Fibroblast of peridontal ligament (primary cell): Measurements from ENCODE around the gene SCN1A.
A peak's percentile ranks its signal among the peaks of the same experiment; 100 is the strongest.
"Not testable (repeated sequence)": the region's sequence is repeated elsewhere in the genome, so short reads cannot be mapped to it uniquely, and the experiment has no call there.

ENCODE experiments used
- DNase-seq: peaks from one replicate; pipeline ENCODE4 v3.0.0-alpha.2; 2010; ENCODE audit errors: extremely low read depth

The SCN1A gene

GRCh38 chr2:166127217-166128155 lies at the start of gene SCN1A:
Gene SCN1A, minus strand, starts transcription at chr2:166128020. Its CDS starts 54,399 bp downstream, at chr2:166073621.
- peak; percentile 73 for DNase-seq

GRCh38 chr2:166173263-166173662 lies 45.4 kb upstream of the SCN1A start:
- no peak for DNase-seq

GRCh38 chr2:166171216-166171615 lies 43.4 kb upstream of the SCN1A start:
- DNase-seq, result no peak

- no peak for DNase-seq
Observed at GRCh38 chr2:166170356-166170755, 42.5 kb upstream of the SCN1A start.

GRCh38 chr2:166167449-166167848 lies 39.6 kb upstream of the SCN1A start:
- peak; percentile 29 for DNase-seq

GRCh38 chr2:166163775-166164174 lies 36.0 kb upstream of the SCN1A start:
- peak; percentile 29 for DNase-seq

GRCh38 chr2:166158546-166158945 lies 30.7 kb upstream of the SCN1A start:
- DNase-seq, result no peak

GRCh38 chr2:166157578-166157977 lies 29.8 kb upstream of the SCN1A start:
- no peak for DNase-seq

- DNase-seq, result no peak
Observed at GRCh38 chr2:166156985-166157490, 29.2 kb upstream of the SCN1A start.

GRCh38 chr2:166155589-166155988 lies 27.8 kb upstream of the SCN1A start:
- no peak for DNase-seq

GRCh38 chr2:166154685-166155338 lies 27.0 kb upstream of the SCN1A start:
- DNase-seq, result no peak

GRCh38 chr2:166152064-166152463 lies 24.2 kb upstream of the SCN1A start:
- no peak for DNase-seq

- DNase-seq, result no peak
Observed at GRCh38 chr2:166148500-166149400, 20.9 kb upstream of the SCN1A start.

GRCh38 chr2:166147883-166148282 lies 20.1 kb upstream of the SCN1A start:
- no peak for DNase-seq

GRCh38 chr2:166144071-166144470 lies 16.3 kb upstream of the SCN1A start:
- no peak for DNase-seq

GRCh38 chr2:166140932-166141331 lies 13.1 kb upstream of the SCN1A start:
- no peak for DNase-seq

GRCh38 chr2:166140475-166140874 lies 12.7 kb upstream of the SCN1A start:
- DNase-seq, result no peak

GRCh38 chr2:166139479-166139878 lies 11.7 kb upstream of the SCN1A start:
- DNase-seq, result not testable (repeated sequence)

GRCh38 chr2:166138667-166139066 lies 10.8 kb upstream of the SCN1A start:
- DNase-seq, result no peak

- no peak for DNase-seq
Observed at GRCh38 chr2:166138144-166138543, 10.3 kb upstream of the SCN1A start.

- DNase-seq, result no peak
Observed at GRCh38 chr2:166137331-166137730, 9.5 kb upstream of the SCN1A start.

- DNase-seq, result no peak
Observed at GRCh38 chr2:166135849-166136258, 8.0 kb upstream of the SCN1A start.
